ENCODE data around the gene SRRT. TPM values are rescaled to one million over a fixed set of nuclear protein-coding genes. Genes with fewer than 3 reads are reported as not detected.

Gene SRRT
- total and polyA plus RNA-seq, 2 donors (not counting 3 experiments of a cell fraction or from before 2014, with no cell fraction given) = 58.6 to 199 TPM

GRCh38 chr7:100897772-100898454 lies 23.0 kb downstream of the SRRT start:
- Histone ChIP-seq H3K9me1 (replicated peaks; ENCODE audit: control insufficient read depth, extremely low read depth, insufficient read depth, low read length) (no peaks in the 10 kb centered on the region), H3K9me3 (replicated peaks; ENCODE audit: control insufficient read depth, insufficient read depth, low read length) (no peaks in the 10 kb centered on the region), H3K4me2 (ENCODE audit: insufficient read depth, low read length) (no peak overlapping the region), H3K36me3 (ENCODE audit: control insufficient read depth in 2 of 2, extremely low read depth in 1 of 2, insufficient read depth in 2 of 2, low read length in 2 of 2) (no peaks in the 10 kb centered on the region), H2AFZ (ENCODE audit: low read depth, low read length) (no peak overlapping the region), H4K20me1 (replicated peaks; ENCODE audit: control insufficient read depth, extremely low read depth, insufficient read depth, low read length) (no peaks in the 10 kb centered on the region), H3K9ac (replicated peaks; ENCODE audit: extremely low read depth, insufficient read depth, low read length) (no peak overlapping the region), H3K27ac (ENCODE audit: insufficient read depth, low read depth, low read length) (no peak overlapping the region), H3K4me1 (ENCODE audit: control insufficient read depth, extremely low read depth, insufficient read depth, low read length) (peaks cover 5% of the 10 kb centered on the region), H3K79me2 (ENCODE audit: control insufficient read depth, insufficient read depth, low read length) (no peaks in the 10 kb centered on the region), H3K4me3 (replicated peaks in 1 of 3; ENCODE audit: insufficient read depth in 1 of 3, low read depth in 1 of 3, low read length in 3 of 3) (no peak overlapping the region), H3K27me3 (ENCODE audit: control insufficient read depth in 2 of 2, insufficient read depth in 2 of 2, low read length in 2 of 2) (peaks cover 9 to 19% of the 10 kb centered on the region in 2 experiments)
- dilution Hi-C loops (cut with MboI; ENCODE audit: extremely low pct_ligation_motif_present, low sequenced_read_pairs) = no loop called here
- CTCF ChIA-PET = interaction anchor here (0.6 to 3.0 kb wide), 8 partner anchors 151 to 835 kb away, joined by 3 to 57 read pairs (median 4); no protein-coding TSS in a partner anchor
- no peak for DNase-seq (ENCODE audit: low read depth, low spot score)
- TF ChIP-seq CTCF (IDR thresholded peaks at IDR 0.05; ENCODE audit: extremely low read depth in 1 of 2, insufficient read depth in 1 of 2, low read depth in 1 of 2, low read length in 2 of 2) = no peak
- TF ChIP-seq FOS (IDR thresholded peaks at IDR 0.05; ENCODE audit: borderline replicate concordance, insufficient read depth, low read length) = no peak
- no peak for TF ChIP-seq JUN (IDR thresholded peaks at IDR 0.05; ENCODE audit: borderline replicate concordance, insufficient read depth, insufficient read length, low read depth)
- no peak for TF ChIP-seq MAX (IDR thresholded peaks at IDR 0.05; ENCODE audit: insufficient read depth, insufficient read length)
- TF ChIP-seq POLR2AphosphoS5 (IDR thresholded peaks at IDR 0.05; ENCODE audit: insufficient read depth, low read depth, low read length) = no peak
- TF ChIP-seq MYC (IDR thresholded peaks at IDR 0.05; ENCODE audit: low read depth, low read length) = no peak
- TF ChIP-seq GATA2 (IDR thresholded peaks at IDR 0.05; ENCODE audit: insufficient read depth, insufficient read length, low read depth, low read length) = no peak
- TF ChIP-seq EZH2 (IDR thresholded peaks at IDR 0.05; ENCODE audit: borderline replicate concordance, low read depth, low read length, severe bottlenecking) = no peak
- TF ChIP-seq POLR2A (IDR thresholded peaks at IDR 0.05; ENCODE audit: low read depth, low read length) = no peak
- intact Hi-C loops (cut with micrococcal nuclease) = loop anchor here (1.0 to 10.0 kb wide), 3 partner anchors 161 to 397 kb away; partner anchors contain the start of gene VGF
- BruUV-seq (replicated peaks) = no TSS peak
- no peak for FAIRE-seq
- POLR2A ChIA-PET = interaction anchor here (0.7 kb wide), 1 partner anchor 53 kb away, joined by 3 read pairs; no protein-coding TSS in a partner anchor
